Mucosa of descending colon (tissue), 3 donors: ENCODE data around the gene NSDHL. TPM values are rescaled to one million over a fixed set of nuclear protein-coding genes. Genes with fewer than 3 reads are reported as not detected.

ENCODE experiments used
- ATAC-seq: fragments of 200-7000 bp; cut with Tn5 transposase; one replicate; pipeline ENCODE4 v1.9.1; 2020; ENCODE audit warnings: mild to moderate bottlenecking, moderate library complexity
- DNase-seq, 3 donors: peaks; one replicate each; pipeline ENCODE4 v3.0.0-alpha.2; 2020
- H3K36me3 ChIP-seq: fragments of 200-600 bp; one replicate; pipeline ENCODE4 v1.8.0; 2021; ENCODE audit warnings: low read depth, mild to moderate bottlenecking
- H3K4me1 ChIP-seq: fragments of 200-600 bp; one replicate; pipeline ENCODE4 v1.8.0; 2021; ENCODE audit warnings: low read depth, mild to moderate bottlenecking
- H3K4me3 ChIP-seq: fragments of 200-600 bp; one replicate; pipeline ENCODE4 v1.8.0; 2021; ENCODE audit warnings: mild to moderate bottlenecking
- H3K9me3 ChIP-seq: fragments of 200-600 bp; one replicate; pipeline ENCODE4 v1.8.0; 2021; ENCODE audit warnings: mild to moderate bottlenecking
- CTCF ChIP-seq: fragments of 200-600 bp; IDR thresholded peaks from one replicate; pipeline ENCODE4 v1.8.0; 2022; ENCODE audit warnings: antibody characterized with exemption, mild to moderate bottlenecking
- intact Hi-C, 2 donors: fragments of 100-400 bp; cut with DNase I in 1 of 2; cut with micrococcal nuclease in 1 of 2; formaldehyde crosslinking; loops; one replicate each; pipeline versions ENCODE4 v1.11.0 to v1.11.1; 2022; cut with DNase I, micrococcal nuclease
- total RNA-seq, 3 donors: library from RNA; stranded (reverse); fragmentation: NEBNext Ultra II Directional in 2 of 3; extraction: Animal tissue kit (Norgen Biotek cat#: 25700) in 2 of 3; gene quantifications; one replicate each; pipeline versions ENCODE4 v1.2.1 to v1.2.4, GENCODE V29; 2021 to 2023
- donor health status: DM: no; HTN: no; CAD: no; lungs with moderate emphysema.
- donor health status: DM: no; HTN: no; CAD: no.
- donor health status: DM: no; HTN: yes; CAD: no.

NSDHL gene
- total RNA-seq, 3 donors from 2014 or later: 13.1 to 26.4 (median 20.3) TPM

- no peaks in the 10 kb centered on the region for H3K36me3 ChIP-seq
- ATAC-seq (no peak), DNase-seq (no peak)
- H3K4me3 ChIP-seq: no peak overlapping the region
- no peaks in the 10 kb centered on the region for H3K9me3 ChIP-seq
- TF ChIP-seq CTCF: no peak
- intact Hi-C loops: no loop called here
- H3K4me1 ChIP-seq: no peaks in the 10 kb centered on the region
These were observed 31.0 kb downstream of the NSDHL start for GRCh38 chrX:152861826-152862225.

DNA sequence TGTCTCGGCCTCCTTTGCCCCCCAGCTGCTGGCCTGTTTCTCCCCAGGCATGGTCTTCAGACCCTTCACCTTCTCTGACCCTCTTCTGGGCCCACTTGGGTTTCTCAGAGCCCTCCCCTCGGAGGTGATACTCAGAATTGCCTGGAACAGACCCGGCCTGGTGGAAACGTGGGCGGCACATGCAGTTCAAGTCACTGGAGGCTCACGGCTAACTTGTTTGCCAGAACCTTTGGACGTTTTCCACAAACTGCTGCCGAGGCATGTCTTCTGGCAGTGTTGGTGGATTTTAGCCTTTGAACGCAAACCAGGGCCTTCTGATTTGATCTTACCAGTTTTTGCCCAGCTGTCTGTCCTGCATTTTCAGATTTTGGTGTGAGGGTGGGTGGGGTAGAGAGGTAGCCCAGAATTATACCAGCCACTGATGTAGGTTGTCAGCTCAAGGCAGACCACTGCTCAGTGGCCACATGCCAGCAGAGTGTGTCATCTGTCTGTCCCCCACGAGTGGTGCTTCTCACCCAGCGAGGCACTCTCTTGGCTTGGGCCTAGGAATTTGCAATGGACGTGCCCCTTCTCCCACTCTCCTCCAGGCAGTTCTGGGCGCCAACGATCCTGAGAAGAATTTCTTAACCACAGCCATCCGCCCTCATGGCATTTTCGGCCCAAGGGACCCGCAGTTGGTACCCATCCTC lies 34.5 kb downstream of the NSDHL start:
- no peaks in the 10 kb centered on the region for H3K4me1 ChIP-seq
- no peaks in the 10 kb centered on the region for H3K36me3 ChIP-seq
- no peak for ATAC-seq
- TF ChIP-seq CTCF: no peak
- no peak for DNase-seq
- no peaks in the 10 kb centered on the region for H3K9me3 ChIP-seq
- intact Hi-C loops: no loop called here
- no peak overlapping the region for H3K4me3 ChIP-seq

DNA sequence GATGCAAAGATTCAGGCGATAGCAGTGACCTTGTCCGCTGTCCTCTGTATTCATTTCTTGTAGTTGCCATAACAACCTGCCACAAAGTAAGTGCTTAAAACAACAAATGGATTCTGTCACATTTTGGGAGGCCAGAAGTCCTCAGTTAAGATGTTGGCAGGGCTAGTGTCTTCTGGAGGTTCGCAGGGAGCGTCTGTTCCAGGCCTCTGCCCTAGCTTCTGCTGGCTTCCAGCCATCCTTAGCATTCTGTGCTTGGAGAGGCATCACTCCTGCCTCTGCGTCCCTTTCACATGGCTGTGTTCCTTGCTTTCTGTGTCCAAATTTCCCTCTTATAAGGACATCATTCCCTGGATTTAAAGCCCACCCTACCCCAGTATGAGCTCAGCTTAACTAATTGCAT lies 35.5 kb downstream of the NSDHL start:
- H3K4me3 ChIP-seq: no peak overlapping the region
- ATAC-seq: no peak
- no peaks in the 10 kb centered on the region for H3K36me3 ChIP-seq
- DNase-seq: no peak
- no peaks in the 10 kb centered on the region for H3K4me1 ChIP-seq
- intact Hi-C loops: no loop called here
- H3K9me3 ChIP-seq: no peaks in the 10 kb centered on the region
- TF ChIP-seq CTCF: no peak

GRCh38 chrX:152869972-152870371 lies 39.1 kb downstream of the NSDHL start:
- Histone ChIP-seq H3K4me3 (no peak overlapping the region), H3K36me3 (no peaks in the 10 kb centered on the region), H3K4me1 (no peaks in the 10 kb centered on the region), H3K9me3 (no peaks in the 10 kb centered on the region)
- ATAC-seq: no peak
- no peak for TF ChIP-seq CTCF
- no peak for DNase-seq
- intact Hi-C loops: no loop called here

- H3K36me3 ChIP-seq: no peaks in the 10 kb centered on the region
- intact Hi-C loops: no loop called here
- no peak for TF ChIP-seq CTCF
- H3K9me3 ChIP-seq: no peaks in the 10 kb centered on the region
- no peak for ATAC-seq
- DNase-seq: no peak
- H3K4me1 ChIP-seq: no peaks in the 10 kb centered on the region
- H3K4me3 ChIP-seq: no peak overlapping the region
These were observed 40.4 kb downstream of the NSDHL start for GRCh38 chrX:152871260-152871659.

DNA sequence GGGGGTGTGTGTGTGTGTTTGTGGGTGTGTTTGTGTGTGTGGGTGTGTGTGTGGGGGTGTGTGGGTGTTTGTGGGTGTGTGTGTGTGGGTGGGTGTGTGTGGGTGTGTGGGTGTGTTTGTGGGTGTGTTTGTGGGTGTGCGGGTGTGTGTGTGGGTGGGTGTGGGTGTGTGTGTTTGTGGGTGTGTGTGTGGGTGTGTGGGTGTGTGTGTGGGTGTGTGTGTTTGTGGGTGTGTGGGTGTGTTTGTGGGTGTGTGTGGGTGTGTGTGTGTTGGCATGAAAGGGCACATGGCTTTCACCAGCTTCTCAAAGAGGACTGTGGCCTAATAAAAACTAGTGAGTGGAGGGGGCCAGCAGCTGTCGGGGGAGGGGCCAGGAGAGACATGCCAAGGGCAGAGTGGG lies 41.7 kb downstream of the NSDHL start:
- no peak overlapping the region for H3K4me3 ChIP-seq
- no peaks in the 10 kb centered on the region for H3K9me3 ChIP-seq
- intact Hi-C loops: no loop called here
- ATAC-seq (peak; percentile 9), DNase-seq (no peak)
- no peak for TF ChIP-seq CTCF
- no peaks in the 10 kb centered on the region for H3K36me3 ChIP-seq
- no peaks in the 10 kb centered on the region for H3K4me1 ChIP-seq
